ENCODE data around the gene MCC.

MCC gene

DNA sequence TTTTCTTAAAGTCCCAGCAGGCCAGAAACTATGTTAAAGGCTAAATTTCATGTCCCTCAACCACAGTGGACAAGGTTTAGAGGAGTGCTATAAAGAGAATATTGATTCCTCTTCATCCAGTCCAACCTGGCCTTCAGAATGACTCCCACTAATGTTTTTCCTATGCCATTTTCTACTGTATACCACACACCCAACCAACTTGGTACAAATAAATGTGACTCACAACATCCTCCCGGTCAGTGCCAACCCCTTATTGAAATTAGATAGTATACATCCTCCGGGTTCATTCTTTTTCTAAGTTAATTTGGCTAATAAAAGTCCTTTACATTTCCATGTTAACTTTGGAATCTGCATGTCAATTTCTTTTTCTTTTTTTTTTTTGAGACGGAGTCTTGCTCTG lies 268.6 kb downstream of the MCC start:
- TF ChIP-seq, protein P1, sequence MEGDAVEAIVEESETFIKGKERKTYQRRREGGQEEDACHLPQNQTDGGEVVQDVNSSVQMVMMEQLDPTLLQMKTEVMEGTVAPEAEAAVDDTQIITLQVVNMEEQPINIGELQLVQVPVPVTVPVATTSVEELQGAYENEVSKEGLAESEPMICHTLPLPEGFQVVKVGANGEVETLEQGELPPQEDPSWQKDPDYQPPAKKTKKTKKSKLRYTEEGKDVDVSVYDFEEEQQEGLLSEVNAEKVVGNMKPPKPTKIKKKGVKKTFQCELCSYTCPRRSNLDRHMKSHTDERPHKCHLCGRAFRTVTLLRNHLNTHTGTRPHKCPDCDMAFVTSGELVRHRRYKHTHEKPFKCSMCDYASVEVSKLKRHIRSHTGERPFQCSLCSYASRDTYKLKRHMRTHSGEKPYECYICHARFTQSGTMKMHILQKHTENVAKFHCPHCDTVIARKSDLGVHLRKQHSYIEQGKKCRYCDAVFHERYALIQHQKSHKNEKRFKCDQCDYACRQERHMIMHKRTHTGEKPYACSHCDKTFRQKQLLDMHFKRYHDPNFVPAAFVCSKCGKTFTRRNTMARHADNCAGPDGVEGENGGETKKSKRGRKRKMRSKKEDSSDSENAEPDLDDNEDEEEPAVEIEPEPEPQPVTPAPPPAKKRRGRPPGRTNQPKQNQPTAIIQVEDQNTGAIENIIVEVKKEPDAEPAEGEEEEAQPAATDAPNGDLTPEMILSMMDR (IDR thresholded peaks at IDR 0.05; ENCODE audit: borderline replicate concordance, insufficient read depth, low read depth, low read length) = no peak
- no peak overlapping the region for H3K4me3 ChIP-seq (ENCODE audit: low read depth, low read length)

DNA sequence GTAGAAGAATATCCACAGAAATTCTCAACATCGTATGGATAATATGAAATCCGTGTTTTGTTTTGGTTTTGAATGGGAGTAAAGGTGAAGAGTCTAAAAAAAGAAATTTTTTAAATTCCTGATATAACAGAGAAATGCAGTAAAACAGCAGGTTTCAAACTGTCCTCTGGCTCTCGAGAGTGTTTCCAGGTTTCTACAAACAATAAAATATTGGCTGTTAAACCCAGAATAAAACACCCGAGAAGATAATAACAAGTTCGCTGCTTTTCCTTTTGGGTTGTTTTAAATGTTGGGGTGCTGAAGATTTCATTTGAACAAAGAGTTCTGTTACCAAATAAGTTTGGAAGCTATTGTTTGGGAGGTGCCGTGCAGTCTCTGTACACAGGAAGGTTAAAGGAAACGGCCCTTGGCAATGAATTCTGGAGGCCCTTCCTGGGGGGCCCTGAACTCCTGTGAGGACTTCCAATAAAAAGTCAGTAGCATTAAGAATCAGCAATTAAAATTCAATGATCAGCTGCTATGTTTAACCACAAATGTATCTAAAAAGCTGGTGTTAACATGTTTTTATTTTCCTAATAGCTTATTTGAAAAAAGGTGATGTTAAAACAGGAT lies 269.2 kb downstream of the MCC start:
- TF ChIP-seq, protein P1 (IDR thresholded peaks at IDR 0.05; ENCODE audit: borderline replicate concordance, insufficient read depth, low read depth, low read length) = no peak

DNA sequence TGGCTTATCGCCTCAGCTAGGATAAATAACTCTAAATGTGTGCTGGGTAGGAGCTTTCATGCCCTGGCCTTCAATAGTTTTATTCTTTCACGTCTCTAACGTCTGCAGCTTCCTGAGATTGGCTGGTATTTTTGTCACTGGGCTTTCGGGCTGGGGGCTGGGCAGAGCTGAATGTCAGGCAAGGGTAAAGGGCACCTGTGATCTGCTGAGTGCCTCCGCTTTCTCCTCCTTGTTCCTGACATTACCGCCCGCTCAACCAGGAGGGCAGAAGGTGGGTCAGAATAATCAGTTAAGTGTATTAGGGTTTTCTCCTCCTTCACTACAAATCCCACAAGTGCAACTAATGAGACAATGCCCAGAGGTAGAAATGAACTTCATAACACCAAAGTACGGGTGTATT lies 270.1 kb downstream of the MCC start:
- H3K4me3 ChIP-seq (ENCODE audit: low read depth, low read length) = no peak overlapping the region
- TF ChIP-seq, protein P1 (IDR thresholded peaks at IDR 0.05; ENCODE audit: borderline replicate concordance, insufficient read depth, low read depth, low read length) = no peak

More for the DNA sequence above, 269.2 kb downstream of the MCC start:
- no peak overlapping the region for H3K4me3 ChIP-seq (ENCODE audit: low read depth, low read length)

DNA sequence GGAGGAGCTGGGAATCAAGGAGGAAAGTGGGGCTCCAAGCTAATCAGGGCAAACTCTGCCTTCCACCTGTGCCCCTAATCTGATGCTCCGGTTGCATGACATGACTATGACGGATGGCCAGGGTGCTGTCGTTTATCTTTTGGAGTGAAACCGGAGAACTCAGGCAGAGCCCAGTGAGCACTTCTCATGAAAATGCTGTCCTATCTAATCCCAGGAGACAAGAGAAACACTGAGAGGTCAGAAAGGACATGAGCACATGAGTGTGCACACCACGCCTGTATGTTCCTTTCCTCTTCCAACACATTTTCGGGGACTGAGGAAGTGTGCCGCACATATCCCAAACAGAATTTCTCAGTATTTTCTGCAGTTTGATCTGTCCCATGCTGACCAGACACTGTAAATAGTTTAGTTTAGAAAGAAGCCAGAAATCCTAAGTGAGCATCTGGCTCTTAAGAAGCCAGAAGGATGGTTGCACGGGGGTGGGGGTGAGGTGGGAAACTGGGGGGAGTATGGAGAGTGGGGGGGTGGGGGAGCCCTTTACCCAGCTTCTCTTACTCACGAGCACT lies 270.6 kb downstream of the MCC start:
- no peak overlapping the region for H3K4me3 ChIP-seq (ENCODE audit: low read depth, low read length)
- TF ChIP-seq, protein P1 (IDR thresholded peaks at IDR 0.05; ENCODE audit: borderline replicate concordance, insufficient read depth, low read depth, low read length) = no peak

DNA sequence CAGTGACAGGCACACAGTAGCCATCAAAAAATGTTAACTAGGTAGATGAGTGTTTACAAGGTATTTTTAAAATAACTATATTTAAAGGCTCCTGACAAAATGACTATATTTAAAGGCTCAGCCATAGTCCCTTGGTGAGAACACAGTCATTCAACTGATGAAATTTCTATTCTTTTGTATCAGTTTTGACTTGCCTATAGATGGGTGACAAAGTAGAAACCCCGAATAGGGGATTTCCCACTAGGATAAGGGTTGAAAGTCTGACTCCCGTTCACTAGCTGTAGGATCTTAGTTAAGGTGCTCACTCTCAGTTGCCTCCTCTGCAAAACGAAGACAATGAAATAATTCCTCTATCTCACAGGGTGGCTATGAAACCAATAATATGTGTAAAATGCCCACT lies 271.7 kb downstream of the MCC start:
- TF ChIP-seq, protein P1 (IDR thresholded peaks at IDR 0.05; ENCODE audit: borderline replicate concordance, insufficient read depth, low read depth, low read length) = no peak
- H3K4me3 ChIP-seq (ENCODE audit: low read depth, low read length) = no peak overlapping the region

DNA sequence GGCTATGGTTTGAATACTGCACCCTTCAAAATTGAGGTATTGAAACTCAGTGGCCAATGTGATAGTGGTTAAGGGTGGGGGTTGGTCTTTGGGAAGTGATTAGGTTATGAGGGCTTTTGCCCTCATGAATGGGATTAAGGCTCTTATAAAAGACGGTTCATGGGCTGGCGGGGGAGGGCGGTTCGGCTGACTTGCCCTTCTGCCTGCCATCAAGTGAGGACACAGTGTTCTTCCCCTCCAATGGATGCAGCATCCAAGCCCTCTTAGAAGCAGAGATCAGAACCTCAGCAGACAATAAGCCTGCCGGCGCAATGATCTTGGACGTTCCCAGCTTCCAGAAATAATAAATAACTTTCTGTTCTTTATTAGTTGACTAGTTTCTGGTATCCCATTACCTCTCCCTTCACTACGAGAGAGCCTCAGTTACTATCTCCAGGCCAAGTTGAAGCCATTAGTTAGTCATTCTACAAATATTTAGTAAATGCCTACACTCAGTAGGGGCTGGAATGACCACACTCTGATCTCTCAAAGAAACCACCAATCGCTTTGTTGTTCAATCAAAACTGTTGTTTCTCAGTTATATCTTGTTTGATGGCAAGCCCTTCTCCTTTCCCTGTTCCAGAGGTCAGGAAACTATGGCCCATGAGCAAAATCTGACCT lies 272.7 kb downstream of the MCC start:
- TF ChIP-seq, protein P1 (IDR thresholded peaks at IDR 0.05; ENCODE audit: borderline replicate concordance, insufficient read depth, low read depth, low read length) = no peak
- H3K4me3 ChIP-seq (ENCODE audit: low read depth, low read length) = no peak overlapping the region
